HG02571 (cell line): Measurements from ENCODE around the gene B3GNT2.
"Not testable (repeated sequence)": the region's sequence is repeated elsewhere in the genome, so short reads cannot be mapped to it uniquely, and the experiment has no call there.

Source experiments
- ATAC-seq: cut with Tn5 transposase; IDR thresholded peaks from one replicate; pipeline ENCODE4 v1.9.1; 2021; ENCODE audit warnings: mild to moderate bottlenecking, moderate library complexity; ENCODE audit not compliant: unreplicated experiment

B3GNT2 gene

DNA sequence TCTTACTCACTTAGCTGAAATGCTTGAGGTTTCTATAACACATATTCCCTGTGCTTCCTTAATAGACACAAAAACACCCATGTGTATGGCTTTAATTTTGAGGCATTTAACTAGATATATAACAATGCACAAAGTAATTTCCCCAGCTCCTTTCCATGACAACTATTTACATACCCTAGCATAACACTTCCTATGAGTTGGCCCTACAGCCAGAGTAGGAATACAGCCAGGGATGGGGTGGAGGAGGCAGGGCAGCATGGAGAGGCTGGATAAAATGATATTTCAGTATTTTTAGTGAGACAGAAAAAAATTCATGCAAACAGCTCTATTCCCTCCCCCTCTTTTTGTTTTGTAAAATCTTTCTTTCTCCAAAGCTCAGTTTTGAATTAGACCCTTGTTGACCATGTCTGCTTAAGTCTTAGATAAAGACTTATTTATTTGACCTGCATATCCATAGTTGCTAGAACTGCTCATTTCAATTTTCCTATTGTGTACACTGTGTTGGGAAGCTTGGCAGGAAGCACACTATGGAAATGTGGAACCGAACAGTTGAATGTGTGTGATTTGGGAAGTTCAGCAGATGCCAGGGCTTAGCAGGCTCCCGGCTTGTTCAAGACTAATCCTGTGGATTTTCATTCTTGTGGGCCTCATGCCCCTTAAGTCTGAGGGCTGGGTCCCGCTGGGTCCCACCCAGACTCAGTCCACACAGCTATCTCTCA is 11.2 kb upstream of the B3GNT2 start:
- no peak for ATAC-seq

DNA sequence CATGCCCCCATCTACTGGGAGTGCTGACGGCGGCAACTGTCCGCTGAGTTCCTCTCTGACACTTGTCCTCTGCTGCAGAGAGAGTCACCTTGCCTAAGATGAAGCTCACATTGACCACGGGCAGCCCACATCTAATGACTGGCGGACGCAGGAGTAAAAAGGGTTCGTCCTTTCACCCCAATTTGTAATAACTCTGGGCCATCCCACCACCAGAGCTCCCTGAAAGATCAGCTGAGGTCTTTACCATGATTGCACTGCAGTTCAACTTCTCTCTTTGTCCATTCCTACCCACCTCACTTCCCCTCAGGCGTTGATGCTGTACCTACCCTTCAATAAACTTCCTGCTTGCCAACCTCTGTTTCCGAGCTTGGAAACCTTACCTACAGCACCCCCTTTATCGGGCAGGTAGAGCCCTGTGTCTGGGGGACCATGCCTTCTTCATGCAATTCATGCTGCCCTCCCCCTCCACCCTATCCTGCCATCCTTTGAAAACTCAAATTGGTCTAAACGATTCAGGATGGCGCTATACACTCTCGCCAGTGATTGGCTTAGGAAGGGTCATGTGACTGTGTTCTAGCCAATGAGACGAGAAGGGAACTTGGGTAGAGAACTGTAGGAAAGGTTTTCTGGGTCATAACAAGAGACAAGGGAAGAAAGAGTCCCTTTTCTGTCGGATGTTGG is 10.3 kb upstream of the B3GNT2 start:
- no peak for ATAC-seq

GRCh38 chr2:62186156-62186905 is 9.6 kb upstream of the B3GNT2 start:
- ATAC-seq, result no peak

DNA sequence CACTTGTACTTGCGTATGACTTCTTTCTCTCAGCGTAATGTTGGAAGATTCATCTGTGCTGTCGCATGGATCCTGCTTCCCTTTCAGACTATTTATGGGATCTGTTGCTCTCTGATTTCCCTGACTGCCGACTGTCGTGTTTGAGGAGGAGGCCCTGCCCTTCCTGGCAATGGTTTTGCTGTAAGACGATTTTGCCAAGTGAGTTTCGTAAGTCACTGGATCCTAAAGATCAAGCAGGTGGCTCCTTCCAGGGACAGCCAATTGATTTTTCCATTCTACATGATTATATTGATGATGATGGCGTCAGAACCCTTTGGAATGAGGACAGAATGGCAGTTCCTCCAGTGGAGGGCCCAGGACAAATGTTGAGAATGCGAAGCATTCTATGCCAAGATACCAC is 8.7 kb upstream of the B3GNT2 start:
- ATAC-seq, result no peak

GRCh38 chr2:62188416-62188815 is 7.5 kb upstream of the B3GNT2 start:
- no peak for ATAC-seq

- no peak for ATAC-seq
Observed at GRCh38 chr2:62189196-62189595, 6.7 kb upstream of the B3GNT2 start.

DNA sequence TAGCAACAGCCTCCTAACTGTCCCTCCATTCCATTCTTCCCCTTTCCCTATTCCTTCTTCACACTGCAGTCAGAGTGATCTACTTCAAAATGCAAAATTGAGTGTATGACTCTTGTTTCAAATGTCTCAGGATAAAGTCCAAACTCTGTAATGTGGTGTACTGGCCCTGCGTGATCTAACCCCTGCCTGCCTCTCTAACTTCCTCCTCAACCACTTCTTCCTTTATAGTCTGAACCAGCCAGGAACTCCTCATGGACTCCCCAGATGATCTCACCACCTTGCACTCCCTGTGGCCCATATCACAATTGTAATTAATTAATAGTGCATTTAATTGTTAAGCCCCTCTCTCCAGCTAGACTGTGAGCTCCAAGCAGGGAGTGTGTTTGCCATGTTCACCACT is 3.1 kb upstream of the B3GNT2 start:
- no peak for ATAC-seq

DNA sequence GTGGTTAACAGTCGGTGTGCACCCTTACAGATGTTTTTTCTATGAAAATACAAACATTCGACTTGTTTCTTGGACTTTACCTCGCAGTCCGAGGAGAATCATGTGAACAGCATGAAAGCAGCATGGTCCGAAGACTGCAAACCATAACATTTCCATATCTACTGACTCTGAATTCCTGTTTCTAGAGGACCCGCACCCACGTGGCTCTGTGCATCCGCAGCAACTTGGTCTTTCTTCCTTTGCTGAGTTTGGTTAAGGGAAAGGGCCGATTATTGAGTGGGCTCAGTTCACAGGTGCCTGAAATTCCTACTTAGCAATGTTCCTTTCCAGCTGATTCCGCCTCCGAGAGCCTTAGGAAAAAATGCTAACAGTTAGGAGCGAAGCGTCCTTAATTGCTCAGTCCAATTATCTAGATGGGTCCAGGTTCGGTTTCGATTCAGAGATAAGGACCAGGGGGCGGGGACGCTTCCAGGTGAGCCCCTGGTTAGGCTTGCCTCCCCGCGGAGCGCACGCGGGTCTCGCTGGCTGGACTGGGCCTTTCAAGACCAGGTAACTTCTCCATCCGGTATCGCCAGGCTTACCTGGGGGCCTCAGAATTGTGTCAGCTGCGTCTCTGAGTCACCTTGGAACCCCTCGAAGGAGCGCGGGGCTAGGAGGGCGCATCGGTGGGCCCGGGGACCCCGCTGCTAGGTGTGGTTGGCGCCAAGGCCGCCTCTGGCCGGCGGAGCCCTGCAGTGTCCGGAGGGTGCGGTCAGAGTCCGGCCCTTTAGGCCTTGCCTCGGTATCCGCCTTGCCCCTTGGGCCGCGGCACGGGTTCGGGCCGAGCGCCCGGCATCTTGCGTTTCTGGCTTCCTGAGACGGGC is 1.1 kb upstream of the B3GNT2 start:
- ATAC-seq, result no peak

- peak; percentile 23 for ATAC-seq
Observed at GRCh38 chr2:62196278-62196901, 475 bp downstream of the B3GNT2 start.

DNA sequence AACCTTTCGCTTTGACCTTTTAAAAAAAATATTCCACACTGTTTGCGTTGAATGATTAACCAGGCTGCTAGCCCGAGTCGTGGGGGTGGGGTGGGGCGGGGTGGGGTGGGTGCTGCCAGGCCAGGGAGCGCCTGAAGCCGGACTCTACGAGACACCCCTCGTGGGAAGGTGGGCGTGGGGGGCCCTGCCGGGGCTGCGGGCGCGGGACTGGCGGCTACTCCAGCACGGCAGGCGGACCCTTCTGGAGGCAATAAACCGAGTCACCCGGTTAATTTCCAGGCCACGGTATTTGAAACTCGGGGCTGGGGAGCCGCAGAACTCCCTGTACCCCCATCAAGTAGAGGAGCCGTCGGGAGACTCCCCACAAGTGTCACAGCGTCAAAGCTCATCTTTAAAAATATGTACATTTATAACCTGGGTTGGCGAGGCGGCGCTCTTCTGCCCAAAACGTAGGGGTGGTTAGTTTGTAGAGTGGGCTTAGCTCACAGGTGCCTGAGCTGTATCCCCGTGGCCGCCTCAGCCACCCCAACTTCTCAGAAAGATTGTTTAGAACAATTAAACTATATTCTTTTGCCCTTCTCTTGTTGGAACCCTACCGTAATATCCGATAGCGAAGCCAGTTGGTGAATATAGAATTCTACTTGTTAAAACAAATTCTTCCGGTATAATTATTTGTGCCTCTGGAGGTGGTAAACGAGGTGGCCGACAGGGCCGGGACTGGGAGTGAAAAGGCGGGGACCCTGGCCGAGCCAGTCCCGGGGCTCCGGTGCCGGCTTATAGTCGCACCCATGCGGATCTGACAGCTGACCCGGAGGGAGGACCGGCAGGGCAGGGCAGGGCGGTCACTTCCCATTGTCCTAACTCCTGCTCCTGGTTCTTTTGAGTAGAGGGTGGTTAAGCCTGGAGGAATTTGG is 1.4 kb downstream of the B3GNT2 start:
- no peak for ATAC-seq

DNA sequence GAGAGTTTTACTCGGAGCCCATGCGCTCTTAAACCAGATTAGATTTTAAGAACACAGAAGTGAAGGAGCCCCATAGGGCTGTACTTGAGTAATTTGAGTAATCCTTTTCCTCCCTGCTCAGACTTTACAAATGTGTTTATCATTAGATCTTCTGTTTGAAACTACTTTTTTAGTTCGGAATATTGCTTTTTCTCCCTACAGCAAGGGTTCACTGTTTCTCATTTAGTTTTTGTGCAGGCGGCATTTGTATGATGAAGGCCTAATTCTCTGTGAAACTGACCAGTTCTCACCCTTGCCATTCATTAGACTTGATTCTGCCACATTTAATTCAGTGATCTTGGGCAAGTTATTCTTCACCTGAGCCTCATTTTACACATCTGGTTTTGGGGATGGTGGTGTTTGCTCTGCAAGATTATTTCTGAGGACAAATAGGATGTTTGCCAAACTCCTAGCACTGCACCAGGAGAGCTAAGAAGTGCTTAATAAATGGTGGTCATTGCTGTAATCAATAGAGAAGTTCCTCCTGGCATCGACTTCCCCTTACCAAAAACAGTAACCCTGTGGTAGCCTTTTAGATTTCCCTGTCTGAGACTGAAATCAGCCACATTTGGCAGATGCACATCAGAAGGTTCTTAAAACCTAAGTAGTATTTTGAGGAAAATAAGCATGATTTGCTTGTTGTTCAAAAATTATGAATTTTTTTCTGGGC is 2.2 kb downstream of the B3GNT2 start:
- ATAC-seq, result no peak

GRCh38 chr2:62198854-62199253 is 2.9 kb downstream of the B3GNT2 start:
- ATAC-seq, result not testable (repeated sequence)

DNA sequence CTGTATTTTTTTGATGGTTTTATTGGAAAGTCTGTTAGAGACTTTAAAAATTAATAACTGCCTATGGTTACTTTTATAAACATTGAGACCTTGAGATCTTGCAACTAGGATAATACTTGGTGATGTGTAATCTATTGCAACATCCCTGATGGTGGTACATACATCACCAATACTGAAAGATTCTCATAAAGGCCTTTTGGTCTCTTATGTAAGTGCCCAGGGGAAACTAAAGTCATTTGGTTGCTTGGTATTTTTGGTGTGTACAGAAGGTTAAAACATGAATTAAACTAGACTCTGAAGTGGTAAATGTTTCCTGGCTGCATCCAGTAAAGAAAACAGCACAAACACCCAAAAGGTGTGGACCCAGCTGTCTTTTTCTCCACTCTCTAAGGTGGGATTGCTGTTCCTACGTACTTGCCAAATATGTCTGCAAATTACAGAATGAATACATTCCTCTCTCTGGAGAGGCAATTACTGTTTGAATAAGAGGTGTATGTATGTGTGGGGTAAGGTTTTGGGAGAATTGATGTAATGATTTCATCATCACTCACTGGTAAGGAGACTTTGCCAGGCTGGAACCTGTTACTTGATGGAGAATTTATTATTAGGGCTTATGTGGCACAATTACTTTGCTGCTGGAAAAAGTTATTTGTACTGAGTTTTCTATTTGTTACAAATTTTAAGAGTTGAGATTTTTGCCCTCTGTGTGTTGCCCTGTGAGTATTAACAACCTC is 3.6 kb downstream of the B3GNT2 start:
- ATAC-seq, result no peak

DNA sequence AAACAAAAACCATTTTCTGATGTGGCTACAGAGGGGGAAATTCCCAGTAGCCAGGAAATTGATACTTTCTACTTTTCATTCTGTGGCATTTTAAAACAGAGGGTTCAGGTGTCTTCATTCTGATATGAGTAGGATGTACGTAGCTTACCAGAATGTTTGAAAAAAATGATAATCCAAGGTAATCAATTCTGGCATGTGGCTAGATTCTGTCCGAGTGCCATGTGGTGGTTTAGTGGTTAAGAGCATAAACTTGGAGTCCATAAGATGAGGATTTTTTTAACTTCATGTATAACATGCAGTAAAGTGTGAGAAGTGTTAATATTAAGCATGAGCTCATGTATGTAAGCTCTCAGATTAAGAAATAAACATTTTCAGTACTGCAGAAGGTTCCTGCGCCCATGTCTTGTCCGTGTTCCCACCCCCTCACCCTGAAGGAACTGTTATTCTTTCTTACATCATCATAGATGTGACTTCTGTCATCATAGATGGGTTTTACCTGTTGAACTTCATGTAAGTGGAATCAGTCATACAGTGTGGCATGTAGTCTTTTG is 4.5 kb downstream of the B3GNT2 start:
- ATAC-seq, result no peak

- no peak for ATAC-seq
Observed at GRCh38 chr2:62200868-62201267, 5.0 kb downstream of the B3GNT2 start.

DNA sequence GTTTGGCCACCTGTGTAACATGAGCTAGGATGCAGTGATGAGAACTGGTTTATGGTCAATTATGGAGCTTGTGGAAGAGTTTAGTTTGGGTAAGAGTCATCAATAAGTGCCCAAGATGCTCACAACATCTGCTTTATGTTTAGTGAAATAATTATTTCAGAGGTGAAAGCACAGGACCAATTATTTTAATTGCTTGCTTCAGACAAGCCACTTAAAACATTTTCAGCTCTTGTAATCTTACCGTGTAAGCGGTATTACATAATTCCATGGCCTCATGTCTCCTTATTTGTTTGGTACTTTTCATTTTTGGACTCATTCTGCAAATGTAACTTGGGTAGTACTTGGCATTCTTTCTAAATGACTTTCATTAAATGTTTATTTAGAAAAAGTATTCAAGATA is 5.4 kb downstream of the B3GNT2 start:
- ATAC-seq, result no peak

DNA sequence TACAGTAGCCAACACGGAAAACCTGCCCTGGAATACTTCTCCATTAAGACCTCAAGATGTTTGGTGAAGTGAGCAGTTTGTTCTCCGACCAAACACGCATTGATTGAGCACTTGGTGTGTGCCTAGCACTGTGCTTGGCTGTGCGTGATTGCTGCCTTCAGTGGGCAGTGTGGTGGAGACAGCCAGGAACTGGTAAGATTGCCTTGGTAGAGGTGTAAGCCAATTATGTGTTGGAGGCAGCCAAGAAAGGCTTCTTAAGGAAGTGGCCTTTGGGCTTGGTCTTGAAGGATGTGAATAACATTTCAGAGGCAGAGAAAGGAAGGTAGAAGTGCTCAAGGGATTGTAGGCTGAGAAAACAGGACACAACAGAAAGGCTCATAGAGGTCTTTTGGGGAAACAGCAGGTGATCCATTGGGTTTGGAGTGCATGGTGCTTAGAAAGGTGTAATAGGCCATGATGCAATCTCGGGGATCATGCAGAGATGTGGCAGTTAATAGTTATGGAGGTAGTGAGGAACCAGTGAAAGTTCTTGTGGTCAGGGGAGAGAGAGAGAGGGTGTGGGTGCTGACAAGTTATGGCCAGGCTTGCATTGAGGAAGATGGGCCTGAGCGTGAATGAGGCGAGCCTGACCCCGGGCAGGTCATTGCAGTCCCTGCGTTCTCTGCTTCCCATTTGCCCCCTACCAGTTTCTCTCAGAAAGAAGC is 6.3 kb downstream of the B3GNT2 start:
- peak; percentile 34 for ATAC-seq
